Type B pancreatic cell (in vitro differentiated cells): ENCODE results near the gene ZNF385D. TPM values are rescaled to one million over a fixed set of nuclear protein-coding genes. Genes with fewer than 3 reads are reported as not detected.

Experiments used
- DNase-seq: peaks from one replicate; pipeline ENCODE4 v3.0.0; 2021; ENCODE audit warnings: mixed read lengths; ENCODE audit not compliant: unreplicated experiment; ENCODE audit errors: extremely low spot score
- H3K27ac Mint-ChIP-seq: 2 replicates; pipeline ENCODE4 v1.8.0; 2021; ENCODE audit warnings: mild to moderate bottlenecking, mixed read lengths
- H3K27me3 Mint-ChIP-seq: 2 replicates; pipeline ENCODE4 v1.8.0; 2021; ENCODE audit warnings: mixed read lengths
- H3K36me3 Mint-ChIP-seq: 2 replicates; pipeline ENCODE4 v1.8.0; 2021; ENCODE audit warnings: mixed read lengths
- H3K4me1 Mint-ChIP-seq: one replicate; pipeline ENCODE4 v1.8.0; 2021; ENCODE audit warnings: mixed read lengths; ENCODE audit not compliant: unreplicated experiment
- H3K4me3 Mint-ChIP-seq: 2 replicates; pipeline ENCODE4 v1.8.0; 2021; ENCODE audit warnings: mild to moderate bottlenecking, mixed read lengths
- H3K9me3 Mint-ChIP-seq: 2 replicates; pipeline ENCODE4 v1.8.0; 2021; ENCODE audit warnings: mixed read lengths
- CTCF ChIP-seq: fragments of 200-600 bp; sonication (generic); conservative IDR thresholded peaks from 2 replicates; pipeline ENCODE4 v1.5.0; 2021; ENCODE audit warnings: antibody characterized with exemption, mild to moderate bottlenecking
- total RNA-seq: library from RNA; stranded (reverse); gene quantifications from 2 replicates; pipeline ENCODE4 v1.2.1, GENCODE V29; 2021; ENCODE audit warnings: low replicate concordance

Gene ZNF385D
- total RNA-seq, 1 donor from 2014 or later, result 7.5 TPM

GRCh38 chr3:21531909-21532308 lies 219.1 kb downstream of the ZNF385D start:
- Mint-ChIP-seq H3K4me3 (no peak overlapping the region), H3K9me3 (no peaks in the 10 kb centered on the region)

GRCh38 chr3:21528291-21528995 lies 222.6 kb downstream of the ZNF385D start:
- no peak overlapping the region for H3K27ac Mint-ChIP-seq
- H3K9me3 Mint-ChIP-seq, result no peaks in the 10 kb centered on the region
- peaks cover 13% of the 10 kb centered on the region for H3K4me1 Mint-ChIP-seq
- TF ChIP-seq CTCF, result no peak
- no peaks in the 10 kb centered on the region for H3K27me3 Mint-ChIP-seq
- H3K36me3 Mint-ChIP-seq, result no peaks in the 10 kb centered on the region
- no peak for DNase-seq
- no peak overlapping the region for H3K4me3 Mint-ChIP-seq

More at GRCh38 chr3:21531909-21532308, 219.1 kb downstream of the ZNF385D start:
- H3K27me3 Mint-ChIP-seq, result peaks cover 5% of the 10 kb centered on the region
- no peak for DNase-seq
- no peaks in the 10 kb centered on the region for H3K36me3 Mint-ChIP-seq
- H3K27ac Mint-ChIP-seq, result no peak overlapping the region
- no peaks in the 10 kb centered on the region for H3K4me1 Mint-ChIP-seq
- TF ChIP-seq CTCF, result no peak

GRCh38 chr3:21526461-21526860 lies 224.5 kb downstream of the ZNF385D start:
- no peak for DNase-seq
- H3K9me3 Mint-ChIP-seq, result no peaks in the 10 kb centered on the region
- no peaks in the 10 kb centered on the region for H3K27me3 Mint-ChIP-seq
- peaks cover 14% of the 10 kb centered on the region for H3K4me1 Mint-ChIP-seq
- no peak overlapping the region for H3K4me3 Mint-ChIP-seq
- no peak overlapping the region for H3K27ac Mint-ChIP-seq
- H3K36me3 Mint-ChIP-seq, result no peaks in the 10 kb centered on the region
- no peak for TF ChIP-seq CTCF

- Mint-ChIP-seq H3K36me3 (no peaks in the 10 kb centered on the region), H3K4me3 (no peak overlapping the region), H3K27me3 (no peaks in the 10 kb centered on the region), H3K9me3 (no peaks in the 10 kb centered on the region), H3K27ac (no peak overlapping the region), H3K4me1 (peaks cover 14% of the 10 kb centered on the region)
- no peak for DNase-seq
- no peak for TF ChIP-seq CTCF
Measured at GRCh38 chr3:21524133-21524532, 226.9 kb downstream of the ZNF385D start.

- Mint-ChIP-seq H3K4me3 (no peak overlapping the region), H3K36me3 (no peaks in the 10 kb centered on the region), H3K4me1 (peaks cover 14% of the 10 kb centered on the region), H3K27me3 (no peaks in the 10 kb centered on the region), H3K9me3 (no peaks in the 10 kb centered on the region), H3K27ac (no peak overlapping the region)
- no peak for DNase-seq
- no peak for TF ChIP-seq CTCF
Measured at GRCh38 chr3:21520106-21520963, 230.7 kb downstream of the ZNF385D start.
